Omental fat pad (tissue), 4 donors: ENCODE data around the gene SPTBN1. TPM values are rescaled to one million over a fixed set of nuclear protein-coding genes. Genes with fewer than 3 reads are reported as not detected.

Experiments
- ATAC-seq: fragments of 150-250 bp; one replicate; pipeline ENCODE4 v1.9.1; 2016; ENCODE audit warnings: mild to moderate bottlenecking, moderate library complexity; ENCODE audit not compliant: low FRiP score
- DNase-seq: peaks from one replicate; pipeline ENCODE4 v3.0.0-alpha.2; 2019; ENCODE audit warnings: low spot score
- total RNA-seq, 4 donors: library from RNA; depleted of rRNA; stranded (reverse); fragments of >200 nt; gene quantifications; one replicate each; pipeline ENCODE4 v1.1.0, GENCODE V29; 2016
- TF ChIP-seq, protein P1 (sequence below), 3 donors: fragments of 450-650 bp; IDR thresholded peaks; one replicate each; pipeline ENCODE4 v1.5.1; 2016 to 2017; ENCODE audit warnings: antibody characterized with exemption in 3 of 3, mild to moderate bottlenecking in 3 of 3, moderate library complexity in 2 of 3

The SPTBN1 gene
- total RNA-seq: 1,000 to 10,000 TPM in 2 of 4 donors, 100 to 1,000 TPM in 2; 681 to 1,046 (median 964) TPM

- TF ChIP-seq, protein P1, sequence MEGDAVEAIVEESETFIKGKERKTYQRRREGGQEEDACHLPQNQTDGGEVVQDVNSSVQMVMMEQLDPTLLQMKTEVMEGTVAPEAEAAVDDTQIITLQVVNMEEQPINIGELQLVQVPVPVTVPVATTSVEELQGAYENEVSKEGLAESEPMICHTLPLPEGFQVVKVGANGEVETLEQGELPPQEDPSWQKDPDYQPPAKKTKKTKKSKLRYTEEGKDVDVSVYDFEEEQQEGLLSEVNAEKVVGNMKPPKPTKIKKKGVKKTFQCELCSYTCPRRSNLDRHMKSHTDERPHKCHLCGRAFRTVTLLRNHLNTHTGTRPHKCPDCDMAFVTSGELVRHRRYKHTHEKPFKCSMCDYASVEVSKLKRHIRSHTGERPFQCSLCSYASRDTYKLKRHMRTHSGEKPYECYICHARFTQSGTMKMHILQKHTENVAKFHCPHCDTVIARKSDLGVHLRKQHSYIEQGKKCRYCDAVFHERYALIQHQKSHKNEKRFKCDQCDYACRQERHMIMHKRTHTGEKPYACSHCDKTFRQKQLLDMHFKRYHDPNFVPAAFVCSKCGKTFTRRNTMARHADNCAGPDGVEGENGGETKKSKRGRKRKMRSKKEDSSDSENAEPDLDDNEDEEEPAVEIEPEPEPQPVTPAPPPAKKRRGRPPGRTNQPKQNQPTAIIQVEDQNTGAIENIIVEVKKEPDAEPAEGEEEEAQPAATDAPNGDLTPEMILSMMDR (IDR thresholded peaks at IDR 0.05): no peak
- DNase-seq (peak; percentile 28), ATAC-seq (peak; percentile 89)
Observed at GRCh38 chr2:54455563-54456361, at the start of gene SPTBN1. SPTBN1 (plus strand) TSS chr2:54456327; CDS start chr2:54526419, 70,092 bp downstream.

DNA sequence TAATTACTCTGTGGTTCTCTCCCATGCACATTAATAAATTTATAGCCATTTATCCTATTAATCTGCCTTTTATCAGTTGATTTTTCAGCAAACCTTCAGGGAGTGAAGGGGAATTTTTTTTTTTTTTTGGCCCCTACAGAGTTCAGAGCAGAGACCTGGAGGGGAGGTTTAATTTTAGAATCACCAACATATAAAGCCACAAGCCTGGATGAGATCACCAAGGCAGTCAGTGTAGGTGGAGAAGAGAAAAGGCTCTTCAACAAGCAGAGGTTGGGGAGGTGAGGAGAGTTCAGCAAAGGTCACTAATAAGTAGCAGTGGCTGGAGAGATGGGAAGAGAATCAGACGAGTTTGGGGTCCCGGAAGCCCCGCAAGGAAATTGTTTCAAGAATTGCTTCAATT lies 48.4 kb upstream of the SPTBN1 start:
- no peak for DNase-seq
- TF ChIP-seq, protein P1 (IDR thresholded peaks at IDR 0.05): no peak
- ATAC-seq: no peak

GRCh38 chr2:54408288-54408687 lies 47.8 kb upstream of the SPTBN1 start:
- TF ChIP-seq, protein P1 (IDR thresholded peaks at IDR 0.05): no peak
- DNase-seq (no peak), ATAC-seq (no peak)

DNA sequence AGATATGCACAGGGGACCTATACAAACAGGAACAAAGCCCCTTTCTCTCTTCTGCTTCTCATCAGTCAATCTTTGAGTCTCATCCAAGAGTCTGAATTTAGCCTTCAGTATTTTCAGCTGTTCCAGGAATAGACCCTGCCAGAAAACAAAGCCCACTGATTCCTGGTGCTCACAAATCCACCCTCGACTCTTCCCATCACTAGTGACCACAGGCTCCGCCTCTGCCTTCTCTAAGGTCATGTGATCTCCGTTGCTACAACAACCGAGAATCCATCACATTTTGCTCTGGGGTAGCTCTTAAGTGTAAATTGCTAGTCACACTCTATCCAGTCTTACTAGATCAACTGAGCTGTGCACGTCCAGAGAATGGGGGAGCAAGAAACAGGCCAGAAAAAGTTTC lies 46.4 kb upstream of the SPTBN1 start:
- DNase-seq: no peak
- no peak for ATAC-seq
- TF ChIP-seq, protein P1 (IDR thresholded peaks at IDR 0.05): no peak

GRCh38 chr2:54411801-54412354 lies 44.2 kb upstream of the SPTBN1 start:
- ATAC-seq (no peak), DNase-seq (no peak)
- TF ChIP-seq, protein P1 (IDR thresholded peaks at IDR 0.05): no peak

GRCh38 chr2:54416166-54416813 lies 39.8 kb upstream of the SPTBN1 start:
- no peak for DNase-seq
- TF ChIP-seq, protein P1 (IDR thresholded peaks at IDR 0.05): no peak
- no peak for ATAC-seq
